ENCODE measurements around the gene YJU2.
"Not testable (repeated sequence)": the region's sequence is repeated elsewhere in the genome, so short reads cannot be mapped to it uniquely, and the experiment has no call there.

YJU2 gene

DNA sequence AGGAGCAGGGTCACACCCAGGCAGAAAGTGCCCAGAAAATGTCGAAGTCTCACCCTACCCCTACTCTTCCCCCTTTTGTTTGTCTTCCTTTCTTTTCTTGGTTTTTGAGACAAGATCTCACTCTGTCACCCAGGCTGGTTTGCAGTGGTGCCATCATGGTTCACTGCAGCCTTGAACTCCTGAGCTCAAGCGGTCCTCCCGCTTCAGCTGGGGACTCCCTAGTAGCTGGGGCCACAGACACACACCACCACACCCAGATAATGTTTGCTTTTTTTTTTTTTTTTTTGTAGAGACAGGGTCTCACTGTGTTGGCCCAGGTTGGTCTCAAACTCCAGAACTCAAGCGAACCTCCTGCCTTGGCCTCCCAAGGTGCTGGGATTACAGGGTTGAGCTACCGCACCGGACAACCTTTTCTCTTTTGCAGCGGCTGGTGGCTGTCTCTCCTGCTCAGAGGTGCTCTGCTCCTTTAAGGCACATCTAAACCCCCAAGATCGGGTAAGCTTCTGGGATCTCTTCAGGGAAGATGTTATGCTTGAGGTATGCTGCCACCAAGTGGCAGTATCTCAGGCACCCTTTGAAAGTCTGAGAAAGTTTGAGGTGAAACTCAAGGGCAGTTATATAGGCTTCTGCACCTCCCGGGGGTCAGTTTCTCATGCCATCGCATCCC, 39.9 kb upstream of the YJU2 start:
- Histone ChIP-seq H3K9ac (no peak overlapping the region), H3K36me3 (no peaks in the 10 kb centered on the region), H3K4me3 (no peak overlapping the region)

DNA sequence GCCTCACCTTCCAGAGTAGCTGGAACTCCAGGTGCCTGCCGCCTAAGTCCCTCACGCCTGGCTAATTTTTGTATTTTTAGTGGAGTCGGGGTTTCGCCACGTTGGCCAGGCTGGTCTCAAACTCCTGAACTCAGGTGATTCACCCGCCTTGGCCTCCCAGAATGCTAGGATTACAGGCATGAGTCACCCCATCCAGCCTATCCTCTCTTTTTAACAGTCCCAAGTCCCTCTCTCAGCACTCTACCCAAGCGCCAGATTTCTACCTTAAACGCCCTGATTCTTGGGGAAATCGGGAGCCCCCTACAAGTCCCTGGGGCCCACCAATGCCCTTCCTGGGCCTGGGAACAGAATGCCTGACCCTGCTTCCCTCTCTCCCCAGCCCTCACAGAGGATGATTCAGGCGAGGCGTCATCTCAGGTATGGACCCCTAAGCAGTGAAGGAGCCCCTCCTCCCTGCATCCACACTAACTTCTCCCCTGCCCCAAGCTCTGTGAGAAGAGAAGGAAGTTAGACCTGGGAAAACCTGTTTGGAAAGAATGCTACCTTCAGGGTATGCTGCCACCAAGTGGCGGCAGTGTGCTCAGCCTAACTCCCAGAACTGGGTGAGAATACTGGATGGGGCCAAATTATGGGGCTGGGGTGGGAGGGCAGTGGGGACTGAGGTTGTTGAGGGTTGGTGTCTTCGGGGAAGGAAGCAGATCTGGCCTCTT, 38.3 kb upstream of the YJU2 start:
- no peak for TF ChIP-seq Cebpa-rat (IDR thresholded peaks at IDR 0.05)
- H3K9ac ChIP-seq: no peak overlapping the region
- H3K27me3 ChIP-seq: no peaks in the 10 kb centered on the region
- H3K4me2 ChIP-seq: no peak overlapping the region
- H3K36me3 ChIP-seq: no peaks in the 10 kb centered on the region
- no peaks in the 10 kb centered on the region for H3K9me3 ChIP-seq (replicated peaks in 1 of 11)
- H3K4me3 ChIP-seq: no peak overlapping the region
- H3K4me1 ChIP-seq: peaks cover 0 to 7% (median 0%) of the 10 kb centered on the region in 10 experiments; a peak in 4 of 20 replicates
- no peak overlapping the region for H3K27ac ChIP-seq
- H4K20me1 ChIP-seq: 0 out of 22 replicates have a peak, but pooled peaks cover 0 to 4% (median 0%) of the 10 kb centered on the region in 11 experiments

More for the DNA sequence above, 39.9 kb upstream of the YJU2 start:
- TF ChIP-seq Cebpa-rat (IDR thresholded peaks at IDR 0.05): no peak
- Histone ChIP-seq H3K4me2 (no peak overlapping the region), H3K4me1 (peaks cover 0 to 8% (median 0%) of the 10 kb centered on the region in 10 experiments; a peak in 5 of 20 replicates), H3K9me3 (replicated peaks in 1 of 11) (no peaks in the 10 kb centered on the region), H3K27ac (no peak overlapping the region), H3K27me3 (peaks cover 0 to 9% (median 1%) of the 10 kb centered on the region in 11 experiments; a peak in 10 of 22 replicates), H4K20me1 (0 out of 22 replicates have a peak, but pooled peaks cover 0 to 4% (median 0%) of the 10 kb centered on the region in 11 experiments)

DNA sequence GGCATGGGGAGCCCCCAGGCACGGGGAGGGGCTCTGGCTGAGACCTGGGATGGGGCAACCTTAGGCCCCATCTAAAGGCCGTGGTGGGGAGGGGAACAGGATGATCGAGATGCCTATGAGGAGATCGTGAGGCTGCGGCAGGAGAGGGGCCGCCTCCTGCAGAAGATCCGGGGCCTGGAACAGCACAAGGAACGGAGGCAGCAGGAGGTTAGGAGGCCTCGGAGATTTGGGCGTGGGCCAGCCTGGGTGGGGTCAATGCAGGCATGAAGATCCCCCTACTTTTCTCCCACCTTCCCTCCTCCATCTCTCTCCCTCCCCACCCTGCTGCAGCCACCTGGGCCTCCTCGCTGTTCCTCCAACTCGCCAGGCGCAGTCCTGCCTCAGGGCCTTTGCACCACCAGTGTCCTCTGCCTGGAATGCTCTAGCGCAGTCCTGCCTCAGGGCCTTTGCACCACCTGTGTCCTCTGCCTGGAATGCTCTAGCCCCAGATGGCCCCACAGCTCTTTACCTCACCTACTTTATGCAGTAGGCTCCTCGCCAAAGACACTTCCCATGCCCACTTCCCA, 36.6 kb upstream of the YJU2 start:
- no peak overlapping the region for H3K9ac ChIP-seq
- H3K4me1 ChIP-seq: peaks cover 0 to 9% (median 8%) of the 10 kb centered on the region in 10 experiments; a peak in 11 of 20 replicates
- no peaks in the 10 kb centered on the region for H3K27me3 ChIP-seq
- H3K4me3 ChIP-seq: no peak overlapping the region
- 0 out of 22 replicates have a peak, but pooled peaks cover 0 to 4% (median 0%) of the 10 kb centered on the region in 11 experiments for H4K20me1 ChIP-seq
- no peaks in the 10 kb centered on the region for H3K36me3 ChIP-seq
- H3K27ac ChIP-seq: no peak overlapping the region
- H3K9me3 ChIP-seq (replicated peaks in 1 of 11): no peaks in the 10 kb centered on the region
- no peak for TF ChIP-seq Cebpa-rat (IDR thresholded peaks at IDR 0.05)
- no peak overlapping the region for H3K4me2 ChIP-seq

DNA sequence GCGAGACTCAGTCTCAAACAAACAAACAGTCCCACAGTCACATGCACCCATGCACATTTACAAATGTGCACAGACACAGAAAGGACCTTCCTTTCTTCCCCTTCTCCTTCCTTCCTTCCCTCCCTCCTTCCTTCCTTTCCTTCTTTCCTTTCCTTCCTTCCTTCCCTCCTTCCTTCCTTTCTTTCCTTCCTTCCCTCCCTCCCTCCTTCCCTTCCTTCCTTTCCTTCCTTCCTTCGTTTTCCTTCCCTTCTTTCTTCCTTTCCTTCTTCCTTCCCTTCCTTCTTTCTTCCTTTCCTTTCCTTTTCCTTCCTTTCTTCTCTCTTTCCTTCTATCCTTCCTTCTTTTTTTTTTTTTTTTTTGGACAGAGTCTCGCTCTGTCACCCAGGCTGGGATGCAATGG, 33.8 kb upstream of the YJU2 start:
- no peak overlapping the region for H3K4me3 ChIP-seq
- H3K36me3 ChIP-seq: no peaks in the 10 kb centered on the region
- TF ChIP-seq Cebpa-rat (IDR thresholded peaks at IDR 0.05): no peak
- H3K27me3 ChIP-seq: no peaks in the 10 kb centered on the region
- peaks cover 0 to 11% (median 8%) of the 10 kb centered on the region in 10 experiments; a peak in 11 of 20 replicates for H3K4me1 ChIP-seq
- H3K27ac ChIP-seq: no peak overlapping the region
- H3K4me2 ChIP-seq: peak overlapping the region in 1 of 11 experiments; percentile 30; a peak in 1 of 22 replicates
- no peak overlapping the region for H3K9ac ChIP-seq
- H3K9me3 ChIP-seq (replicated peaks in 1 of 11): peaks cover 0 to 15% (median 12%) of the 10 kb centered on the region in 11 experiments; a peak in 15 of 22 replicates
- no peaks in the 10 kb centered on the region for H4K20me1 ChIP-seq

DNA sequence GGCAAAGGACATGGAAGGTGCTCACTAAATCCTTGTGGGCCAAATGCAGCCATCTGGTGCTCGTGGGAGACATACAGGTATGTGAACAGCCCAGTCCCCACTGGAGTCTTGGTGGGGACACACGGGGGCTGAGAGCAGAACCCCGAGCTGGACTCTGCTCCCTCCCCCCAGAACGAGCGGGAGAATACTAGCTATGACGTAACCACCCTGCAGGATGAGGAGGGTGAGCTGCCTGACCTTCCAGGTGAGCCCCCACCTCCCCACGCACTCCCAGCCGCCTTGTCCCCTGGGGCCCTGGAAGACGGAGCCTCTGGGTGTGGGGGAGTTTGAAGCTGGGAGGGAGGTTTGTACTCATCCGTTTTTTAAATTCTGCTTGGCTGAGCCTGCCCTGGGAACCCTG, 31.1 kb upstream of the YJU2 start:
- Histone ChIP-seq H3K4me2 (no peak overlapping the region), H4K20me1 (no peaks in the 10 kb centered on the region), H3K4me3 (no peak overlapping the region), H3K36me3 (no peaks in the 10 kb centered on the region), H3K9ac (no peak overlapping the region), H3K27me3 (no peaks in the 10 kb centered on the region), H3K9me3 (replicated peaks in 1 of 11) (peaks cover 0 to 15% (median 12%) of the 10 kb centered on the region in 11 experiments; a peak in 15 of 22 replicates), H3K27ac (no peak overlapping the region), H3K4me1 (peaks cover 7 to 28% (median 9%) of the 10 kb centered on the region in 10 experiments; a peak in 14 of 20 replicates)
- no peak for TF ChIP-seq Cebpa-rat (IDR thresholded peaks at IDR 0.05)

DNA sequence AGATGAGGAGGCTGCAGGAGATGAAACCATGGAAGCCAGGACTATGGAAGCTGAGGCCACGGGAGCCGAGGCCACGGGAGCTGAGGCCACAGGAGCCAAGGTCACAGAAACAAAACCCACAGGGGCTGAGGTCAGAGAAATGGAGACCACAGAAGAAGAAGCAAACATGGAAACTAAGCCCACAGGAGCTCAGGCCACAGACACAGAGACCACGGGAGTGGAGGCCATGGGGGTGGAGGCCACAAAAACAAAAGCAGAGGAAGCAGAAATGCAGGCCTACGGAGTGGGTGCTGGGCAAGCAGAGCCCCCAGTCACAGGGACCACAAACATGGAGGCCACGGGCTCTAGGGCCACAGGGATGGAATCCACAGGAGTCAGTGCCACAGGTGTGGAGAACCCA, 30.0 kb upstream of the YJU2 start:
- H3K27ac ChIP-seq: no peak overlapping the region
- H3K9me3 ChIP-seq (replicated peaks in 1 of 11): peaks cover 0 to 15% (median 12%) of the 10 kb centered on the region in 11 experiments; a peak in 15 of 22 replicates
- H3K9ac ChIP-seq: no peak overlapping the region
- H3K4me1 ChIP-seq: peaks cover 7 to 33% (median 9%) of the 10 kb centered on the region in 10 experiments; a peak in 15 of 20 replicates
- TF ChIP-seq Cebpa-rat (IDR thresholded peaks at IDR 0.05): no peak
- H3K4me3 ChIP-seq: no peak overlapping the region
- H3K27me3 ChIP-seq: no peaks in the 10 kb centered on the region
- H4K20me1 ChIP-seq: no peaks in the 10 kb centered on the region
- H3K4me2 ChIP-seq: no peak overlapping the region
- no peaks in the 10 kb centered on the region for H3K36me3 ChIP-seq

DNA sequence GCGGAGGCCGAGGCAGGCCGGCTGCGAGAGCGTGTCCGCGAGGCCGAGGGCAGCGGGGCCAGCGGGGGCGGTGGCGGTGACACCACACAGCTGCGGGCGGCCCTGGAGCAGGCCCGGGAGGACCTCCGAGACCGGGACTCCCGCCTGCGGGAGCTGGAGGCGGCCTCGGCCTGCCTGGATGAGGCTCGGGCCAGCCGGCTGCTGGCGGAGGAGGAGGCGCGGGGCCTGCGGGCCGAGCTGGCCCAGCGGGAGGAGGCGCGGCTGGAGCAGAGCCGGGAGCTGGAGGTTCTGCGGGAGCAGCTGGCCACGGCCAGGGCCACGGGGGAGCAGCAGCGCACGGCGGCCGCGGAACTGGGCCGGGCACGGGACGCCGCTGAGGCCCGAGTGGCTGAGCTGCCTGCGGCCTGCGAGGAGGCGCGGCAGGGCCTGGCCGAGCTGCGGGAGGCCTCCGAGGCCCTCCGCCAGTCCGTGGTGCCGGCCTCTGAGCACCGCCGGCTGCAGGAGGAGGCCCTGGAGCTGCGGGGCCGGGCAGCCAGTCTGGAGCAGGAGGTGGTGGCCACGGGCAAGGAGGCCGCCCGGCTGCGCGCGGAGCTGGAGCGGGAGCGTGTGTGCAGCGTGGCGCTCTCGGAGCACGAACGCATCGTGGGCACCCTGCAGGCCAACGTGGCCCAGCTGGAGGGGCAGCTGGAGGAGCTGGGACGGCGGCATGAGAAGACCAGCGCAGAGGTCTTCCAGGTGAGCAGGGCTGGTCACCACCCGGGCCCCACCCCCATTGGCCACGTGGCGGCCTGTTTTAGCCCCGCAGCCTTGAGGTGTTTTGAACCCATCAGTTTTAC, 29.2 kb upstream of the YJU2 start:
- no peak overlapping the region for H3K4me2 ChIP-seq
- H3K27ac ChIP-seq: no peak overlapping the region
- H3K4me3 ChIP-seq: no peak overlapping the region
- H3K4me1 ChIP-seq: peaks cover 10 to 39% (median 17%) of the 10 kb centered on the region in 10 experiments; a peak in 19 of 20 replicates
- no peaks in the 10 kb centered on the region; a peak in 1 of 22 replicates for H4K20me1 ChIP-seq
- no peak for TF ChIP-seq Cebpa-rat (IDR thresholded peaks at IDR 0.05)
- H3K9me3 ChIP-seq (replicated peaks in 1 of 11): peaks cover 0 to 15% (median 12%) of the 10 kb centered on the region in 11 experiments; a peak in 15 of 22 replicates
- H3K36me3 ChIP-seq: no peaks in the 10 kb centered on the region
- H3K27me3 ChIP-seq: no peaks in the 10 kb centered on the region
- no peak overlapping the region for H3K9ac ChIP-seq

DNA sequence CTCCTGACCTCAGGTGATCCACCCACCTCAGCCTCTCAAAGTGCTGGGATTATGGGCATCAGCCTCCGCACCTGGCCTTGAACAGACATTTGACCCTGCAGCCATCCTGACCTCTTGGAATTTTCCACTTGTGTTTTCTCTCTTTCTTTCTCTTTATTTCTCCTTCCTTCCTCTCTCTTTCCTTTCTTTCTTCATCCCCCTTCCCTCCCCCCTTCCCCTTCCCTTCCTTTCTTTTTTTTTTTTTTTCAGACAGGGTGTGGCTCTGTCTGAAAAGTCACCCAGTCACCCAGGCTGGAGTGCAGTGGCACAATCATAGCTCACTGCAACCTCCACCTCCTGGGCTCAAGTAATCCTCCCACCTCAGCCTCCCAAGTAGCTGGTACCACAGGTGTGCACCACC, 28.4 kb upstream of the YJU2 start:
- not testable (repeated sequence) for H3K27ac ChIP-seq, H3K9ac ChIP-seq, H3K36me3 ChIP-seq, H3K27me3 ChIP-seq, H4K20me1 ChIP-seq, H3K4me3 ChIP-seq
- H3K4me1 ChIP-seq: peaks cover 12 to 42% (median 21%) of the 10 kb centered on the region in 10 experiments; a peak in 19 of 20 replicates
- H3K9me3 ChIP-seq (replicated peaks in 1 of 11): peaks cover 0 to 15% (median 12%) of the 10 kb centered on the region in 11 experiments; a peak in 15 of 22 replicates
- peak overlapping the region in 2 of 11 experiments; percentile 10 to 26; a peak in 1 of 22 replicates for H3K4me2 ChIP-seq
